WTC11 (cell line): ENCODE data around the gene SAMHD1.

Experiments
- ATF3 ChIP-seq: sonication (generic); formaldehyde crosslinking; conservative IDR thresholded peaks from 2 replicates; pipeline ENCODE4 v1.8.1; 2022; ENCODE audit warnings: mild to moderate bottlenecking, missing genetic modification reagents
- CTCF ChIP-seq: fragments of 200-600 bp; IDR thresholded peaks from 2 replicates; pipeline ENCODE4 v1.8.0; 2022; ENCODE audit warnings: antibody characterized with exemption
- ESRRA ChIP-seq: sonication (generic); formaldehyde crosslinking; IDR thresholded peaks from 2 replicates; pipeline ENCODE4 v1.8.1; 2022; ENCODE audit warnings: mild to moderate bottlenecking, missing genetic modification reagents, borderline replicate concordance
- FOXP1 ChIP-seq: sonication (generic); formaldehyde crosslinking; IDR thresholded peaks from 2 replicates; pipeline ENCODE4 v1.8.0; 2022; ENCODE audit warnings: missing genetic modification reagents, mild to moderate bottlenecking, moderate library complexity, borderline replicate concordance
- IRF1 ChIP-seq: sonication (generic); formaldehyde crosslinking; IDR thresholded peaks from 2 replicates; pipeline ENCODE4 v1.8.0; 2023; ENCODE audit warnings: missing genetic modification reagents
- KAT7 ChIP-seq: sonication (generic); formaldehyde crosslinking; IDR thresholded peaks from 2 replicates; pipeline ENCODE4 v1.8.1; 2023; ENCODE audit warnings: missing genetic modification reagents, mild to moderate bottlenecking, borderline replicate concordance
- NR1H2 ChIP-seq: sonication (generic); formaldehyde crosslinking; IDR thresholded peaks from 2 replicates; pipeline ENCODE4 v1.9.0; 2021; ENCODE audit warnings: mild to moderate bottlenecking, moderate library complexity, missing genetic modification reagents
- NR3C1 ChIP-seq: sonication (generic); formaldehyde crosslinking; conservative IDR thresholded peaks from 2 replicates; pipeline ENCODE4 v1.8.1; 2023; ENCODE audit warnings: low read depth, mild to moderate bottlenecking, missing genetic modification reagents
- RORB ChIP-seq: fragments of 250-450 bp; sonication (Bioruptor Pico); IDR thresholded peaks from 2 replicates; pipeline ENCODE4 v1.9.0; 2021; ENCODE audit warnings: mild to moderate bottlenecking
- ZNF416 ChIP-seq: fragments of 250-450 bp; sonication (Bioruptor Pico); IDR thresholded peaks from 2 replicates; pipeline ENCODE4 v1.9.0; 2021; ENCODE audit warnings: mild to moderate bottlenecking, inconsistent platforms
- TF ChIP-seq, protein P1 (sequence below): sonication (generic); formaldehyde crosslinking; IDR thresholded peaks from 2 replicates; pipeline ENCODE4 v1.8.1; 2023; ENCODE audit warnings: mild to moderate bottlenecking, missing genetic modification reagents, moderate library complexity
- TF ChIP-seq, protein P2 (sequence below): sonication (generic); formaldehyde crosslinking; IDR thresholded peaks from 2 replicates; pipeline ENCODE4 v1.8.0; 2023; ENCODE audit warnings: mild to moderate bottlenecking, missing genetic modification reagents
- TF ChIP-seq, protein P3 (sequence below): sonication (generic); formaldehyde crosslinking; IDR thresholded peaks from 2 replicates; pipeline ENCODE4 v1.8.0; 2022; ENCODE audit warnings: mild to moderate bottlenecking, missing genetic modification reagents
- TF ChIP-seq, protein P4 (sequence below): sonication (generic); formaldehyde crosslinking; IDR thresholded peaks from 2 replicates; pipeline ENCODE4 v1.8.1; 2023; ENCODE audit warnings: mild to moderate bottlenecking, moderate library complexity, missing genetic modification reagents

- TF ChIP-seq, protein P1, sequence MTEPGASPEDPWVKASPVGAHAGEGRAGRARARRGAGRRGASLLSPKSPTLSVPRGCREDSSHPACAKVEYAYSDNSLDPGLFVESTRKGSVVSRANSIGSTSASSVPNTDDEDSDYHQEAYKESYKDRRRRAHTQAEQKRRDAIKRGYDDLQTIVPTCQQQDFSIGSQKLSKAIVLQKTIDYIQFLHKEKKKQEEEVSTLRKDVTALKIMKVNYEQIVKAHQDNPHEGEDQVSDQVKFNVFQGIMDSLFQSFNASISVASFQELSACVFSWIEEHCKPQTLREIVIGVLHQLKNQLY (CRISPR knock-in tag): no peak
- TF ChIP-seq, protein P2, sequence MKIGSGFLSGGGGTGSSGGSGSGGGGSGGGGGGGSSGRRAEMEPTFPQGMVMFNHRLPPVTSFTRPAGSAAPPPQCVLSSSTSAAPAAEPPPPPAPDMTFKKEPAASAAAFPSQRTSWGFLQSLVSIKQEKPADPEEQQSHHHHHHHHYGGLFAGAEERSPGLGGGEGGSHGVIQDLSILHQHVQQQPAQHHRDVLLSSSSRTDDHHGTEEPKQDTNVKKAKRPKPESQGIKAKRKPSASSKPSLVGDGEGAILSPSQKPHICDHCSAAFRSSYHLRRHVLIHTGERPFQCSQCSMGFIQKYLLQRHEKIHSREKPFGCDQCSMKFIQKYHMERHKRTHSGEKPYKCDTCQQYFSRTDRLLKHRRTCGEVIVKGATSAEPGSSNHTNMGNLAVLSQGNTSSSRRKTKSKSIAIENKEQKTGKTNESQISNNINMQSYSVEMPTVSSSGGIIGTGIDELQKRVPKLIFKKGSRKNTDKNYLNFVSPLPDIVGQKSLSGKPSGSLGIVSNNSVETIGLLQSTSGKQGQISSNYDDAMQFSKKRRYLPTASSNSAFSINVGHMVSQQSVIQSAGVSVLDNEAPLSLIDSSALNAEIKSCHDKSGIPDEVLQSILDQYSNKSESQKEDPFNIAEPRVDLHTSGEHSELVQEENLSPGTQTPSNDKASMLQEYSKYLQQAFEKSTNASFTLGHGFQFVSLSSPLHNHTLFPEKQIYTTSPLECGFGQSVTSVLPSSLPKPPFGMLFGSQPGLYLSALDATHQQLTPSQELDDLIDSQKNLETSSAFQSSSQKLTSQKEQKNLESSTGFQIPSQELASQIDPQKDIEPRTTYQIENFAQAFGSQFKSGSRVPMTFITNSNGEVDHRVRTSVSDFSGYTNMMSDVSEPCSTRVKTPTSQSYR (CRISPR knock-in tag): no peak
- no peak for TF ChIP-seq IRF1 (CRISPR knock-in tag)
- no peak for TF ChIP-seq ESRRA (CRISPR knock-in tag)
- TF ChIP-seq CTCF: no peak
- TF ChIP-seq RORB (CRISPR knock-in tag): no peak
- TF ChIP-seq, protein P3, sequence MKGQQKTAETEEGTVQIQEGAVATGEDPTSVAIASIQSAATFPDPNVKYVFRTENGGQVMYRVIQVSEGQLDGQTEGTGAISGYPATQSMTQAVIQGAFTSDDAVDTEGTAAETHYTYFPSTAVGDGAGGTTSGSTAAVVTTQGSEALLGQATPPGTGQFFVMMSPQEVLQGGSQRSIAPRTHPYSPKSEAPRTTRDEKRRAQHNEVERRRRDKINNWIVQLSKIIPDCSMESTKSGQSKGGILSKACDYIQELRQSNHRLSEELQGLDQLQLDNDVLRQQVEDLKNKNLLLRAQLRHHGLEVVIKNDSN (CRISPR knock-in tag): no peak
- no peak for TF ChIP-seq FOXP1 (CRISPR knock-in tag)
- no peak for TF ChIP-seq NR1H2
- TF ChIP-seq, protein P4, sequence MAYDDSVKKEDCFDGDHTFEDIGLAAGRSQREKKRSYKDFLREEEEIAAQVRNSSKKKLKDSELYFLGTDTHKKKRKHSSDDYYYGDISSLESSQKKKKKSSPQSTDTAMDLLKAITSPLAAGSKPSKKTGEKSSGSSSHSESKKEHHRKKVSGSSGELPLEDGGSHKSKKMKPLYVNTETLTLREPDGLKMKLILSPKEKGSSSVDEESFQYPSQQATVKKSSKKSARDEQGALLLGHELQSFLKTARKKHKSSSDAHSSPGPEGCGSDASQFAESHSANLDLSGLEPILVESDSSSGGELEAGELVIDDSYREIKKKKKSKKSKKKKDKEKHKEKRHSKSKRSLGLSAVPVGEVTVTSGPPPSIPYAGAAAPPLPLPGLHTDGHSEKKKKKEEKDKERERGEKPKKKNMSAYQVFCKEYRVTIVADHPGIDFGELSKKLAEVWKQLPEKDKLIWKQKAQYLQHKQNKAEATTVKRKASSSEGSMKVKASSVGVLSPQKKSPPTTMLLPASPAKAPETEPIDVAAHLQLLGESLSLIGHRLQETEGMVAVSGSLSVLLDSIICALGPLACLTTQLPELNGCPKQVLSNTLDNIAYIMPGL (CRISPR knock-in tag): no peak
- TF ChIP-seq NR3C1: no peak
- TF ChIP-seq ZNF416 (CRISPR knock-in tag): no peak
- no peak for TF ChIP-seq ATF3 (CRISPR knock-in tag)
- no peak for TF ChIP-seq KAT7
Observed at GRCh38 chr20:36856691-36857635, 94.5 kb downstream of the SAMHD1 start.
